C1 segment of cervical spinal cord (tissue), 14 donors: ENCODE data around the gene CCDC197.
A peak's percentile ranks its signal among the peaks of the same experiment; 100 is the strongest.

Experiments
- DNase-seq, 14 donors: peaks; one replicate each; lab custom pipeline; 2025; lab: John Stamatoyannopoulos, UW

CCDC197 gene

DNA sequence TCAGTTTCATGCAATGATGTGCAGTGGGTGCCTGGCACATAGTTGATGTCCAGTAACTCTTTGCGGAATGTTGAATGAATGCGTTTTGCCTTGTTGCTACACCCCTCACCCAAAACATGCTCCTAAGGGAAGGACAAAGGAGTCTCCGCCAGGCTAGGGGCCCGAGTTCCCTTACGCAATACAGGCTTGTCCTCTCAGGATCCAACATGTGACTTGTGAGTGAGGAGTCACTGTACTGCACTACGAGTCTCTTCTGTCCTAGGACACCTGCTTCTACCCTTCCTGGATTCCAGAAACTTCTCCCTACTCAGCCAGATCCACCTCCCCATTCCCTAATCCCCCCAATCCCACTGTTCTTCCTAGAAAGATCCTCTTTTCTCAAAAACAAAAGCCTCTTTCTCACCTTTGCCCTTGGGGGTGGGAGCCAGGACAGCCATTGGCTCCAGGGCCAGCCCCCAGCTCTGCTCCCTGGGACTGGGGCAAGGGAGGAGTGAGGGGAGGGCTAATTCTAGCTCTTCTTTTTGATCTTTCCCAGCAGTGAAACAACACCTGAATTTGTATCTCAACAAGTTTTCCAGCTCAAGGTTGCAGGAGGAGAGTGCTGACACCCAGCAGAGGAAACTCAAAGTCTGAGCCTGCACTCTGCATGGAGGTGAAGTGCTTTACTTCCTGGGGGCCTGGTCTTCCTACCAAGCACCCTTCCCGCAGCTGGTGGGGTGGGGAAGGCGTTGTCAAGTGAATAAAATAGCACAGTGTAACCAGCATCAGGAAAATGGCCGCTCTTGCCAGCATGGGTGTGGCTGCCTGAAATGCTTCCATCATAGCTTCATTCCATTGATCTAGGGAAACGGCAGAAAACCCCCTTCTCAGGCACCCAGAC lies 25.7 kb downstream of the CCDC197 start:
- DNase-seq: no peak

DNA sequence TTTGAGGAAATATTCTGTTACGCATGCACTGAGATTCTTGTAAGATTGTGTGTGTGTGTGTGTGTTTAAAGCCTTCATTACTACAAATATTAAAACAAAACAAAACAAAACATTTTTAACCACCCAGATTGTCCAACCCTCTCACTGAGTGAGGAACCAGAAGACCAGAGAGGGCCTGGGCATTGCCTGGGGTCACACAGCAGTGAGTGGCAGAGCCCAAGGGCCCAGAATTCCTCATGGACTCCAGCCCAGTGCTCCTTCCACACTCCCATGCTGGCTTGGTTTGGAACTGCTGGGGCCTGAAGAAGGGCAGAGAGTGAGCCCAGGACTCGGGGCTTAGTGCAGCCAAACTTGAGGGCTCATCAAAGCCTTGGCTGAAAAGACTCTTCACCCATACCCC lies 27.4 kb downstream of the CCDC197 start:
- no peak for DNase-seq

GRCh38 chr14:94025720-94026119 lies 28.6 kb downstream of the CCDC197 start:
- DNase-seq: peak in 1 of 14 donors; percentile 45

DNA sequence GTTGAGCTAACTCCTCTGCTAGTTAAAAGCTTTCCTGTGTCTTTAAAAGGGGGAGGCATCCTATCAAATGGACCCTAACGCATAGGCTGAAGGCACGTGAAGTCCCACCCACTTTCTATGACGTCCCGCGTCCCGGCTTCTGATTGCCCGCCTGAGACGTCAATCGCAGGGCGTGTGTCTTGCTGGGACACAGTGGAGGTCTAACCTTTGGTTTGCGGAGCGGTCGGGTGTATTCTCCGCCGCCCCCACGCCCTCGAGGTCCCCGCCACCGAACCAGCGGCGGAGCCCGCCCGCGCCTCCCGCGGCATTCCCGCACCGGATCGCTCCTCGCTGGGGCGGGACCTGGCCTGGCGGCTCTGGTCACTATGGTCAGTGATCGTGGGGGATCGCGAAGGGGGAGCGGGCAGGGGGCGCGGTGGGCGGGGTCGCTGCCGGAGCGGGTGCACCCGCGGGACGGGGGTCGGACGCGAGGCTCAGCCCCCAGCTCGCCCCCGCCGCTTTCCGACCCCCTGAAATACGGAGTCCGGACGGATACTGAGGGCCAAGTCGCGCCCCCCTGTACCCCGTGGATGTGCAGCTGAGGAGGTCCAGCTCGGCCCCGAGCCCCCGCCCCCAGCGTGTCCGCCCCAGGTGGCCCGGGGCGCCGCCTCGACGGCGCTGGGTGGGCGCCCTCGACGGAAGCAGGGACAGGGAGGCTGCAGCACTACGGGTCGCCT lies 29.2 kb downstream of the CCDC197 start, which contains the start of gene OTUB2:
Gene OTUB2, plus strand, starts transcription at position 168 of the 716 bp plus-strand sequence. Its CDS starts 198 bp downstream, at position 366.
- peak; percentile 28 to 95 (median 91) for DNase-seq

DNA sequence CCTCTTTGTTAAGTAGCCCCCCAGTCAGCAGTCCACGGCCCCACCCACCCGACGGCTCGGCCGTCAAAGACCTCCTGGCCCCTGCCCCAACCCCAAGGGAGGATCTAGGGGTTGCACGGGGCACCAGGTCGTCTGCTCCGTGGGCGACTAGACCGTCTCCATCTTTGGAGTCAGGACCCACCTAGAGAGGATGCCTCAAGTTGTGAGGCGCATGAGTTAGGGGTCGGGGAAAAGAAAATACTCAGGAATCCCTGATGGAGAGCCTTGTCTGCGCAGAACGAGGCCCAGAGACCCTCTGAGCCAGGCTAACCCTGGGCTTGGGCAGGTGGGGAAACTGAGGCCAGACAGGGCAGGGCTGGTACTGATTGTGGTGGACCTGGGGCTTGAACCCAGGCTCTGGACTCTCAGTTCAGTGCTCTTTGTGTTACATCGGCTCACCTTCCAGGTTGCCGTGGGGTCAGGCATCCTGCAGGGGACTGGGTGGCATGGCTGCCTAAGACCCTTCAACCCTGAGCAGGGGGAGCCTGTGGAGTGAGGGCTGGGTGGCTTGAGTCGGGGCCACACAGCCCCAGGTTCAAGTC lies 29.9 kb downstream of the CCDC197 start:
- DNase-seq: no peak

GRCh38 chr14:94027566-94028449 lies 30.7 kb downstream of the CCDC197 start:
- no peak for DNase-seq

GRCh38 chr14:94028450-94028826 lies 31.3 kb downstream of the CCDC197 start:
- DNase-seq: no peak

GRCh38 chr14:94029265-94029664 lies 32.2 kb downstream of the CCDC197 start:
- DNase-seq: no peak

DNA sequence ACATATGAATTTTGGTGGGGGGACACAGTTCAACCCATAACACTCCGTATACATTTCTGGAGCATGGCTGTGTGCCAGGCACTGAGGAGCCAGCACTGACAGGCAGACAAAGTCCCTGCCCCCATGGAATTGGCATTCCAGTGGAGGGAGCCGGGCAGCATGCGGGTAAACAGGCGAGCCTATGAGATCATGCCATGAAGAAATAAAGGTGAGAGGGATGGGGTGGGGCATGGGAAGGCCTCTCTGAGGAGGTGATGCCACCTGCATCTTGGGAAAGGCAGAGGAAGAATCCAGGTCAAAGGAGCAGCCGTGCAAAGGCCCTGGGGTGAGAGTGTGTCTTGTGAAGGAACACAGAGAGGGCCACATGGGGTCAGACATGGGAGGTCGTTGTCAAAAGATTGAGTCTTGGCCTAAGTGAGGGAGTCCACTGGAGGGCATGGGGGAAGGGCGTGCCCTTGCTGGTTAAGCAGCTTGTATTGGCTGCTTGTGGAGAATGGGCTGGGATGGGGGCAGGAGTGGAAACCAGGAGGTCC lies 32.6 kb downstream of the CCDC197 start:
- DNase-seq: no peak

DNA sequence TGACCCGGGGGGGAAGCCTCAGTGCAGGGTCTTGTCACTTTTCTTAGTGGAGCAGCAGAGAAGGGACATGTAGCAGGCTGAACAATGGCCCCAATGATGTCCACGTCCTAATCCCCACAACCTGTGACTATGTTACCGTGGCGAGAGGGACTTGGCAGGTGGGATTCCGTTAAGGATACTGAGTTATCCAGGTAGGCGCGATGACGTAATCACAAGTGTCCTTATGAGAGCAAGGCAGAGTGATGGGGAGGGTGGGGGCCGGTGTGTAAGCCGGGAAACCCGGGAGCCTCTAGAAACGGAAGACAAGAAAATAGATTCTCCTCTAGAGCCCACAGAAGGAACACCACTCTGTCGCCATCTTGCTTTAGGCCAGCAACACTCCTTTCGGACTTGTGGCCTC lies 33.5 kb downstream of the CCDC197 start:
- no peak for DNase-seq

- no peak for DNase-seq
These were observed 34.2 kb downstream of the CCDC197 start for GRCh38 chr14:94031161-94031882.

DNA sequence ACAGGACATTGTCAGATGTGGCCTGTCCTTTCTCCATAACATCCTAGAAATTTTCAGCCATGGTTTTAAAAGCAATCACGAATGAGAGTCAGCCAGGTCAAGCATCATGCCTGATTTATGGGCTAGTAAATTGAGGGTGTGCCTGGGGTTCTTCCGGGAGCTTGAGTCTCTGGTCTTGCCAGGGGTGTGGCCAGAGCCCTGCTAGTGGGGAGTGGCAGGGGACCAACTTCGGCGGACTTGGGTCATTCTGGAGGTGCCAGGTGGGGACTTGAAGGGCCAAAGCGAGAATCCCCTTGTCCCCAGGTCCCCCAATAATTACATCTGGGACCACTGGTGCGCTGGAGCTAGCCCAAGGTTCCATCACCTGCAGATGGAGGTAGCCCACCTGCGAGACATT lies 34.8 kb downstream of the CCDC197 start:
- DNase-seq: no peak

GRCh38 chr14:94034886-94035285 lies 37.8 kb downstream of the CCDC197 start:
- DNase-seq: no peak

- DNase-seq: peak in 11 of 14 donors; percentile 20 to 55 (median 25)
These were observed 39.4 kb downstream of the CCDC197 start for GRCh38 chr14:94036313-94037167.

DNA sequence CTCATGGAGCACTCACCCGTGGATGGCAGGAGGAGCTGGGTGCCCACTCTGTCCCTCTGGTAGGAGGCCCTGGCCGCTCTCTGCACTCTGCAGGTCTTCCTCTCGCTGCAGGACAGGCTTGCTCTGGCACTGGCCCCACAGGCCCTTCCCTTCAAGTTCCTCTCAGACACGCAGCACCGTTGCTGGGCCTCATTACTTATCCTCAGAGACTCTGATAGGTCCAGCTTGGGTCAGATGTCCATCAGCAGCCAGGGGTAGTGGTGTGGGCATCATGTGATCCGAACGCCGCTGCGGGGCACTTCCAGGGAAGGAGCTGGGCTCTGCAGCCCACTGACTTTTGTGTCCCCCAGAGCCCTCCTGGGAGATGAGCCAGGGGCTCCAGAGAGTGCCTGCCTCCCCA lies 40.9 kb downstream of the CCDC197 start:
- DNase-seq: no peak

GRCh38 chr14:94038510-94038909 lies 41.4 kb downstream of the CCDC197 start:
- DNase-seq: no peak

DNA sequence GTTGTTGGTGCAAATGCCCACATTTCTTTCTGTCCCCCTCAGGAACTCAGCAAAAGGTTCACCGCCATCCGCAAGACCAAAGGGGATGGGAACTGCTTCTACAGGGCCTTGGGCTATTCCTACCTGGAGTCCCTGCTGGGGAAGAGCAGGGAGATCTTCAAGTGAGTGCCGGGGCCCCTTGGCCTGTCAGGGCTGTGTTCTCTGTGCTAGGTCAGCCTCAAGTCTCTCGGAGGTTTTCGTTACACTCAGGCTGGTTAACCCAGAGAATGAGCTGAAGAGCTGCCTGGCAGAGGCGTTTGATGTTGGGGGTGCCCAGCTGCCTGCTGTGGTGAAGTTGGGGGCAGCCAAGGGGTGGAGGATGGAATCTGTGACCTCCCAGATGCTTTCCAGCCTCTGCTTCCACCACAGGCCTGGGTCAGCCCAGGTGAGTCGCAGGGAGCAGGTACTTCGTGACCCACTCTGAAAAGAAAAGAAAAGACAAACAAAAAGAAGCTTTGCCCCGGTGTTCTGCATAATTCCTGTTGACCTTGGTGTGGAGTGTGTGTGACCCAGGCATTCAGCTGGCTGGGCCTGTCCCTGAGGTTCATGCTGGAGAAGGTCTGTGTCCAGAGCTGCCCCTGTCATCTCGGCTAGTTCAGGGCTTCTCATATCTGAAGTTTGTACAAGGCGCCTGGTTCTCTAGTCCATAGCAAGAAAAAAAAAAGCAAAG lies 42.0 kb downstream of the CCDC197 start:
- DNase-seq: no peak

DNA sequence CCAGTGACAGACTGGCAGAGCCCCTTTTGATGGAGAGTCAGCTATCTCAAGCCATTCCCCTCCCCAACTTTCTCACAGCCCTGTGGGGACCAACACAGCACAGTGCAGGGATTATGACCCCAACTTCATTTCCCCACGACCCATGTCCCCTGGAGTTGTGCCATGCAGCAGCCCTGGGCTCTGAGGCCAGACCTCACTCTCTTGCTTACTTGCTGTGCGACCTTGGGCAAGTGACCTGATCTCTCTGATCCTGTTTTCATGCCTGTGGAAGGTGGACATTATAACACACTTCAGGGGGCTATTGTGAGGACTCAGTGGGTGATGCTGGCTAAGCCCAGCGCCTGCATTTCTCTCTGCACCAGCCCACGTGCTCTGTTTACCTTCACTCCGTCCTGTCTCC lies 43.1 kb downstream of the CCDC197 start:
- DNase-seq: no peak

DNA sequence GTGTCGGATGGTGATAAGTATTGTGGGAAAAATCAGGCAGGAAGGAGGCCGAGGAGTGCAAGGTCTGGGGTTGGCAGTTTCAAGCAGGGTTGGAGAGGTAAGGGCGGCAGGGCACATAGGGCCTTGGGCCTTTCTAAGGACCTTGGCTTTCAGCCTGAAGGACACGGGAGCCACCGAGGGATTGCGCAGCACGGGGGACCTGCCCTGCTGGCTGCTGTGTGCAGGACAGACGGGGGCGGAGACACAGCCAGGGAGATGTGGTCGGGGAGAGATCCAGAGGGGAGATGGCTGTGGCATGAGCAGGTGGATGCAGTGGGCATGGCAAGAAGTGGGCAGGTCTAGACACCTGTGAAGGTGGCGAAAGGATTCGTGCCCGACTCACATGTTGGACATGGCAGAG lies 43.7 kb downstream of the CCDC197 start:
- DNase-seq: no peak
